Fibroblast of the aortic adventitia (primary cell): Measurements from ENCODE around the gene SEMA6B. TPM values are rescaled to one million over a fixed set of nuclear protein-coding genes. Genes with fewer than 3 reads are reported as not detected.

ENCODE experiments used
- DNase-seq: peaks from one replicate; pipeline ENCODE4 v3.0.0-alpha.2; 2010; ENCODE audit warnings: low read depth
- H3K4me3 ChIP-seq: 2 replicates; pipeline ENCODE4 v1.5.1; 2011; ENCODE audit warnings: low read depth, mild to moderate bottlenecking, control low read depth, low read length, moderate library complexity
- CTCF ChIP-seq: IDR thresholded peaks from 2 replicates; pipeline ENCODE4 v1.5.1; 2011; ENCODE audit warnings: mild to moderate bottlenecking, low read length, control low read depth, inconsistent platforms; ENCODE audit not compliant: insufficient read depth
- total RNA-seq: library from RNA; depleted of rRNA; stranded (reverse); fragments of >200 nt; gene quantifications from 2 replicates; pipeline ENCODE4 v1.2.3, GENCODE V29; 2012; ENCODE audit warnings: low replicate concordance

The SEMA6B gene
- total RNA-seq, 1 donor: 0.72 TPM

DNA sequence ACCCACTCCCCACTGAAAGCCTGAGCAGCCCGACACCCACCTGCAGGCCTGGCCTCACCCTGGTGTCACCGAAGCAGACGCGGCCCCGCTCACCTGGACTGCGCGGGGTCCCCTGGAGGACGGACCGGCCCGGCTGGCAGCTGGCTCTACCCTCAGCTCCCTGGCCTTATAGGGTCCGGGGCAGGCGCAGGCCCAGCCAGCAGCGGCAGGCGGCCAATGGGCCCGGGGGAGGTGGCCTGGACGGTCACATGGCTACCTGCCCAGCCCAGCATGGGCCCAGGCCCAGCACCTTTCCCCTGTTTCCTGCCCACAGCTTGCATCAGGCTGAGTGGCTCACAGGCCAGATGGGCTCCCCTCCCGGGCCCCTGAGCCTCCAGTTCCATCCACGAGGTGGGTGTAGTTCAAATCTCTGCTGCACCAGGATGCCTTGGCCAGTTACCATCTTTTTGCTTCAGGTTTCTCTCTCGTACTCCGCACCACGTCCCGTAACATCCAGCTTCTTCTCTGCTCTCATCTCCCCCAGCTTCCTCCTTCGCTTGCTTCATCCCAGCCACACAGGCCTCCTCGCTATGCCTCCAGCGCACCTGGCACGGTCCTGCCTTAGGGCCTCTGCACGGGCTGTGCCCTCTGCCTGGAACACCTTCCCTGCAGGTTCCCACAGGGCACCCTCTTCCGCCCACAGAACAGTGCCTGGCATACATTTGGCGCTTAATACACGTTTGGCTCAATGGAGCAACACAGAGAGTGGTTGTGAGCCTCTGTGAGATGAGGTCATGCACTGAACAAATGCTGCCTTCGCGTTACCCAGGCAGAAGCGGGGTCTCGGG lies 40.9 kb downstream of the SEMA6B start, which contains the start of gene PLIN4:
TSS of gene PLIN4 (minus strand) at position 142 of the 827 bp plus-strand sequence. CDS start 214 bp downstream, outside the sequence.
- H3K4me3 ChIP-seq: no peak within 1 kb of the TSS
- peak; percentile 78 for DNase-seq
- TF ChIP-seq CTCF: no peak

DNA sequence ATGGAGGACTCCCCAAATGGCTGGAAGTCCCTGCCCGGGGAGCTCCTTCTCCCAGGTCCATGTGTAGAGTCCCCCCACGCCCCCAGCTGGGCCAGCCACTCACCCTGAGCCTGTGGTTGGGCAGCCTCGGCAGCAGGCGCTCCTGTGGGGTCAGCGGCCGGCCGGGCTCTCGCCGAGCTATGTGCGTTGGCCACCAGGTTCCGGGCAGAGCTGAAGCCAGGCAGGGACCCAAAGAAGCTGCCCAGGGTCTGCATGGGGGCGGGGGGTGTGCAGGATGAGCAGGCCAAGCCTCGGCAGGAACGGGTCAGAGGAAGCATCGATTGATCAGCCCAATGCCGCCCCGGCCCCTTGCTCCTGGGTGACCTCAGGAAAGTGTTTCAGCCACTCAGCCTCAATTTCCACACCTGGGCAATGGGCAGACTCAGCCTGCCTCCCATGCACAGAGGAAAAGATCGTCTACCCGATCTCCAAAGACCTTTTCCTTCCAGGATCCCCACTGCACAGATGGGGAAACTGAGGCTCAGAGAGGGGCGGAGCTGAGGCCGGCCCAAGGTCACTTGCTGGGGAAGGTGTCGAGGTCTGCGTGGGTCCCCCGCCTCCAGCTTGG lies 41.9 kb downstream of the SEMA6B start:
- no peak for DNase-seq
- no peak for TF ChIP-seq CTCF
- no peak overlapping the region for H3K4me3 ChIP-seq

DNA sequence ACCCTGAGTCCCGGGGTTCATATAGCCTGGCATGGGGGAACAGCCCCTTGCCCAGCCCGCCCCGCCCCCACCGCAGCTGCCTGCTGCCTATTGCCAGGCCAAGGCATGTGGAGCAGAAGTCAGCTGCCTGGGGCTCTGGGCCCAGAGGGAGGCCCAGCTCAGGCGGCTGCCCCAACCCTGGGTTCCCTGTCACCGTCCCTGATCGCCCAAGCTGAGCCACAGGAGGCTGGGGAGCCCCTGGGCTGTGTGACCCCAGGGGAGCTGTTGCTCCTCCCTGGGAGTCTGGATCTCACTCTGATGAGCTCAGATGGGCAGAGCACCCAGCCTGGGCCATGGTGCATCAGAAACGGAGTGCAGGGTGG lies 42.6 kb downstream of the SEMA6B start:
- H3K4me3 ChIP-seq: no peak overlapping the region
- no peak for TF ChIP-seq CTCF
- no peak for DNase-seq

DNA sequence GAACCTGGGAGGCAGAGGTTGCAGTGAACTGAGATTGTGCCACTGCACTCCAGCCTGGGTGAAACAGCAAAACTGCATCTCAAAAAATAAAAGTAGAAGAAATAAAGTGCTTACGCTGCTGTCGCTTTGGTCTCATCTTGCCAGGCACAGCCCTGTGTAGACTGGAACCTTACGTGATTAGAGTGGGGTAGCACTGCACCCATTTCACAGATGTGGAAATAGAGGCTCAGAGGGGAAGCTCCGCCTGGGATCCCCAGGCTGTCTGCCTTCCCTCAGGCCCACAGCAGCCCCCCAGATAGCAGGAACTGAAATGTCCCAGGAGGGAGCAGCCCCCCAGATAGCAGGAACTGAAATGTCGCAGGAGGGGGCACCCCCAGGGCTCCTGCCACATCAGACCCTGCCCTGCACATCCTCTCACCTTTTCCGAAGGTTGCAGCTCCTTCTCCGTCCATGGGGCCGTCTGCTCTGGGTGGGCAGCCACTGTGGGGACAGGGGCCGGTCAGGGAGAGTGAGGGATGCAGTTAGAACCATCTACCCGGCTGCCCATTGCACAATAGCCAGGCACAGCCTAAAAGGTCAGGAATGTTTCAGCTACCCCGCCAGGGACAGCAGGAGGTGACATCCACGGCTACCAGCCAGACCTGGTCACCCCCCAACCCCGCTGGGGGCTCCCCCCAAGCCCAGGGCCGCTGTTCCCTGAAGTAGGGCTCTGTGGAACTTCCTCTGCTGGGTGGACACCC lies 43.1 kb downstream of the SEMA6B start:
- H3K4me3 ChIP-seq: no peak overlapping the region
- TF ChIP-seq CTCF: no peak
- DNase-seq: no peak

DNA sequence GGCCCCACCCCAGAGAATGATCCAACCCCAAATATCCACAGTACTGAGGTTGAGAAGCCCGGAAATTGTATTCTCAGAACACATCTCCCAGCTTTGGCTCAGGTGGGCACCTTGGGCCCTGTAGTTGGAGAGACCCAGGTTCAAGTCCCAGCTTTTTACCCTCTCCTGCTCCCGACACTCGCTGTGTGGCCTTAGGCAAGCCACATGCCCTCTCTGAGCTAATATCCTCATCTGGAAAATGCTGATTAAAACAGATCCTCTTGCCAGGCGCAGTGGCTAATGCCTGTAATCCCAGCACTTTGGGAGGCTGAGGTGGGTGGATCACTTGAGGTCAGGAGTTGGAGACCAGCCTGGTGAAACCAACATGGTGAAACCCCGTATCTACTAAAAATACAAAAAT lies 43.8 kb downstream of the SEMA6B start:
- no peak for TF ChIP-seq CTCF
- no peak overlapping the region for H3K4me3 ChIP-seq
- DNase-seq: no peak

DNA sequence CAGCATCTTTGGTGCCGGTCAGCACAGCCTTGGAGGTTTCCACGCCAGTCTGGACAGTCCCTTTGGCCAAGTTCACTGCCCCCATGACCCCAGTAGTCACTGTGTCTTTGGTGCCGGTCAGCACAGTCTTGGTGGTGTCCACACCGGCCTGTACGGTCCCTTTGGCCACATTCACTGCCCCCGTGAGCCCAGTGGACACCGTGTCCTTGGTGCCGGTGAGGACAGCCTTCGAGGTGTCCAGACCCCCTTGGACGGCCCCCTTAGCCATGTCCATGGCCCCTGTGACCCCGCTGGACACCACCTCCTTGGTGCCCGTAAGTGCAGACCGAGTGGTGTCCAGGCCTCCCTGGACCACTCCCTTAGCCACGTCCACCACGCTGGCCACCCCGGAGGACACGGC lies 46.2 kb downstream of the SEMA6B start:
- no peak for DNase-seq
- H3K4me3 ChIP-seq: no peak overlapping the region
- TF ChIP-seq CTCF: no peak
